Astrocyte of the cerebellum (primary cell): ENCODE measurements around the gene CBLN3.

ENCODE experiments used
- DNase-seq: peaks from one replicate; pipeline ENCODE4 v3.0.0-alpha.2; 2011; ENCODE audit warnings: low read depth
- H3K4me3 ChIP-seq: 2 replicates; pipeline ENCODE4 v1.5.1; 2011; ENCODE audit warnings: mild to moderate bottlenecking, low read depth, low read length, moderate library complexity
- in situ Hi-C: cut with HindIII; loops from 2 replicates; pipeline ENCODE4 v1.10.0; 2017; ENCODE audit warnings: low sequenced_read_pairs
- TF ChIP-seq, protein P1 (sequence below): IDR thresholded peaks from 2 replicates; pipeline ENCODE4 v1.5.1; 2012; ENCODE audit warnings: low read length, low read depth, moderate library complexity, mild to moderate bottlenecking; ENCODE audit errors: missing control alignments

The CBLN3 gene

GRCh38 chr14:24439830-24440605, 10.6 kb upstream of the CBLN3 start:
- TF ChIP-seq, protein P1, sequence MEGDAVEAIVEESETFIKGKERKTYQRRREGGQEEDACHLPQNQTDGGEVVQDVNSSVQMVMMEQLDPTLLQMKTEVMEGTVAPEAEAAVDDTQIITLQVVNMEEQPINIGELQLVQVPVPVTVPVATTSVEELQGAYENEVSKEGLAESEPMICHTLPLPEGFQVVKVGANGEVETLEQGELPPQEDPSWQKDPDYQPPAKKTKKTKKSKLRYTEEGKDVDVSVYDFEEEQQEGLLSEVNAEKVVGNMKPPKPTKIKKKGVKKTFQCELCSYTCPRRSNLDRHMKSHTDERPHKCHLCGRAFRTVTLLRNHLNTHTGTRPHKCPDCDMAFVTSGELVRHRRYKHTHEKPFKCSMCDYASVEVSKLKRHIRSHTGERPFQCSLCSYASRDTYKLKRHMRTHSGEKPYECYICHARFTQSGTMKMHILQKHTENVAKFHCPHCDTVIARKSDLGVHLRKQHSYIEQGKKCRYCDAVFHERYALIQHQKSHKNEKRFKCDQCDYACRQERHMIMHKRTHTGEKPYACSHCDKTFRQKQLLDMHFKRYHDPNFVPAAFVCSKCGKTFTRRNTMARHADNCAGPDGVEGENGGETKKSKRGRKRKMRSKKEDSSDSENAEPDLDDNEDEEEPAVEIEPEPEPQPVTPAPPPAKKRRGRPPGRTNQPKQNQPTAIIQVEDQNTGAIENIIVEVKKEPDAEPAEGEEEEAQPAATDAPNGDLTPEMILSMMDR = no peak
- DNase-seq = no peak
- in situ Hi-C loops = loop anchor here (5.0 to 10.0 kb wide), 2 partner anchors 118 to 235 kb away; partner anchors contain the start of gene TSSK4
- no peak overlapping the region for H3K4me3 ChIP-seq

GRCh38 chr14:24439257-24439656, 9.8 kb upstream of the CBLN3 start:
- in situ Hi-C loops = loop anchor here (5.0 to 10.0 kb wide), 2 partner anchors 117 to 234 kb away; partner anchors contain the start of gene TSSK4
- DNase-seq = no peak
- TF ChIP-seq, protein P1 = no peak
- H3K4me3 ChIP-seq = no peak overlapping the region

GRCh38 chr14:24438223-24439097, 9.0 kb upstream of the CBLN3 start:
- TF ChIP-seq, protein P1 = no peak
- in situ Hi-C loops = loop anchor here (5.0 to 10.0 kb wide), 2 partner anchors 116 to 234 kb away; partner anchors contain the start of gene TSSK4
- DNase-seq = no peak
- no peak overlapping the region for H3K4me3 ChIP-seq

- in situ Hi-C loops = loop anchor here (5.0 to 10.0 kb wide), 2 partner anchors 115 to 233 kb away; partner anchors contain the start of gene TSSK4
- no peak for DNase-seq
- TF ChIP-seq, protein P1 = no peak
- H3K4me3 ChIP-seq = no peak overlapping the region
Measured at GRCh38 chr14:24437736-24438067, 8.2 kb upstream of the CBLN3 start.

DNA sequence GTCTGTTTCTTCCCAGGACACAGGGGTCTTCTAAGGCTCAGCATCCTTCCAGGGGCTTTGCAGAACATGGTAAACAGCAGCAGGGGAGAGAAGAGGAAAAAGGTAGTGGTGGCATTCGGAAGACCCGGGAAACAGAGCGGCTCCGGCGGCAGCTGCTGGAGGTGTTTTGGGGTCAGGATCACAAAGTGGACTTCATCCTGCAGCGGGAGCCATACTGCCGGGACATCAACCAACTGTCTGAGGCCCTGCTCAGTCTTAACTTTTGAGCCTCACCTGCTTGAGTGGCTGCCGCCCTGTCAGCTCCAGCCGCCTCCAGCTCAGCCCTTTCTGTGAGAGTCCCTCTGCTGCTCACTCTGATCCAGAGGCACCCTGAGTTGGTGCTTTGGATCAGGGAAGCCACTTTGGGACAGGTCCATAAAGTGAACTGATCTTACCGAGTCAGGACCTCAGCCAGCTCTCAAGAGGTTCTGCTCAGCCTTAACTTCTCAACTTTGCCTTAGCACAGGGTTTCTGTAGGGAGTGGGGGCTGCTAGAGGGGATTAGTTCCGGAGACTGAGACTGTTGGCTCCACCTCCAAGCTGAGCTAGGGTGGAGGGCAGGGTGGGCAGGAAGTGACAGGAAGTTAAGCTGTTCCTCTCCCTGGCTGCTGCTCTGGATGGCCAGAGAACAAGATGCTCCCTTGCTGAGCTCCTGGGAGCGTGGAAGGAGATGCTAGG, 7.7 kb upstream of the CBLN3 start:
- TF ChIP-seq, protein P1 = no peak
- no peak overlapping the region for H3K4me3 ChIP-seq
- DNase-seq = no peak
- in situ Hi-C loops = loop anchor here (5.0 to 10.0 kb wide), 2 partner anchors 115 to 232 kb away; partner anchors contain the start of gene TSSK4
